Neutrophil (primary cell): ENCODE measurements around the gene BPIFB3.

Experiments
- H3K27ac ChIP-seq: fragments of 200-600 bp; sonication (generic); 2 replicates; pipeline ENCODE4 v1.5.1; 2016; ENCODE audit warnings: mild to moderate bottlenecking, moderate library complexity
- H3K27me3 ChIP-seq: fragments of 200-600 bp; sonication (generic); 2 replicates; pipeline ENCODE4 v1.6.0; 2016; ENCODE audit warnings: mild to moderate bottlenecking
- H3K36me3 ChIP-seq: fragments of 200-600 bp; sonication (generic); 2 replicates; pipeline ENCODE4 v1.5.1; 2017
- H3K4me1 ChIP-seq, 2 experiments: fragments of 200-600 bp in 1 of 2; sonication (generic) in 1 of 2; 1 replicate in 1 of 2; 2 replicates in 1 of 2; pipeline versions ENCODE4 v1.5.1 to v1.6.1; 2013 to 2016; ENCODE audit warnings: low read depth in 1 of 2, low read length in 1 of 2, mild to moderate bottlenecking in 1 of 2, moderate library complexity in 1 of 2; ENCODE audit not compliant: control insufficient read depth in 1 of 2, insufficient read depth in 1 of 2
- H3K4me3 ChIP-seq, 2 experiments: fragments of 200-600 bp in 1 of 2; sonication (generic) in 1 of 2; 1 replicate in 1 of 2; 2 replicates in 1 of 2; pipeline ENCODE4 v1.5.1; 2013 to 2016; ENCODE audit warnings: low read depth in 1 of 2, low read length in 1 of 2, mild to moderate bottlenecking in 1 of 2, moderate library complexity in 1 of 2
- H3K9me3 ChIP-seq: fragments of 200-600 bp; sonication (generic); 2 replicates; pipeline ENCODE4 v1.5.1; 2016
- TF ChIP-seq, protein P1 (sequence below): fragments of 200-600 bp; sonication (generic); IDR thresholded peaks from 2 replicates; pipeline ENCODE4 v1.5.1; 2016; ENCODE audit warnings: antibody characterized with exemption

BPIFB3 gene

DNA sequence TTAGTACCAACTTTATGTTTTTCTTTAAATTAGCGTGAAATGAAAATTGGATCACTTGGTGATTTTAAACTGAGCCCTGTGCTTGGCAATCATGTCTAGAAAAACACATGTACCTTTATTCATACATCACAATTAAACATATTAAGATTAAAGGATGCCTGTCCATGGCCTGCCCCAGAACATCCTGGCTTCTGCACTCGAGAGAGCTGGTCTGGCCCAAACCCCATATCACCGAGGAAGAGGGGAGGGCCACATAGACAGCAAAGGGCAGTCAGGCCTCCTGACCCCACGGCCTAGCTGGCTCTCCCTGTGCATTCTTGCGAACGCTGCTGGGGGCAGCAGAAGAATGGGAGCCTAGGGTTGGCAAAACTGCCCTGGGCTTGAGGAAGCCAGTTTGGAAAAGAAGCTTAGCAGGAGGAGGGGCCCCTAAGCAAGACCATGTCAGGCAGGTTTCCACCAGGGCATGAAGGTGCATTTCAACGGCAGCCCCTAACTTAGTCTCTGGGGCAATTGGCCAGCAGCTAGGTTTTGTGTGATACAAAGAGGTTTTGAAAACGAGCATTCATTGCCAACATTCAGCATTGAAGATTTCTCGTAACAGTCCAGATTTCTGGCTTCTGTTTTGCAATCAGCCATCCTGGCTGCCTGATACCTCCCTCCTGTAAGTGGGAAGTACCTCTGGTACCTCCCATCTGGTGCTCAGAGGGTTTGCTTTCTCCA lies 8.6 kb downstream of the BPIFB3 start:
- Histone ChIP-seq H3K4me3 (no peak overlapping the region), H3K27ac (no peak overlapping the region), H3K36me3 (no peaks in the 10 kb centered on the region), H3K9me3 (no peaks in the 10 kb centered on the region), H3K27me3 (peaks cover 4% of the 10 kb centered on the region), H3K4me1 (no peaks in the 10 kb centered on the region)
- TF ChIP-seq, protein P1, sequence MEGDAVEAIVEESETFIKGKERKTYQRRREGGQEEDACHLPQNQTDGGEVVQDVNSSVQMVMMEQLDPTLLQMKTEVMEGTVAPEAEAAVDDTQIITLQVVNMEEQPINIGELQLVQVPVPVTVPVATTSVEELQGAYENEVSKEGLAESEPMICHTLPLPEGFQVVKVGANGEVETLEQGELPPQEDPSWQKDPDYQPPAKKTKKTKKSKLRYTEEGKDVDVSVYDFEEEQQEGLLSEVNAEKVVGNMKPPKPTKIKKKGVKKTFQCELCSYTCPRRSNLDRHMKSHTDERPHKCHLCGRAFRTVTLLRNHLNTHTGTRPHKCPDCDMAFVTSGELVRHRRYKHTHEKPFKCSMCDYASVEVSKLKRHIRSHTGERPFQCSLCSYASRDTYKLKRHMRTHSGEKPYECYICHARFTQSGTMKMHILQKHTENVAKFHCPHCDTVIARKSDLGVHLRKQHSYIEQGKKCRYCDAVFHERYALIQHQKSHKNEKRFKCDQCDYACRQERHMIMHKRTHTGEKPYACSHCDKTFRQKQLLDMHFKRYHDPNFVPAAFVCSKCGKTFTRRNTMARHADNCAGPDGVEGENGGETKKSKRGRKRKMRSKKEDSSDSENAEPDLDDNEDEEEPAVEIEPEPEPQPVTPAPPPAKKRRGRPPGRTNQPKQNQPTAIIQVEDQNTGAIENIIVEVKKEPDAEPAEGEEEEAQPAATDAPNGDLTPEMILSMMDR: no peak

DNA sequence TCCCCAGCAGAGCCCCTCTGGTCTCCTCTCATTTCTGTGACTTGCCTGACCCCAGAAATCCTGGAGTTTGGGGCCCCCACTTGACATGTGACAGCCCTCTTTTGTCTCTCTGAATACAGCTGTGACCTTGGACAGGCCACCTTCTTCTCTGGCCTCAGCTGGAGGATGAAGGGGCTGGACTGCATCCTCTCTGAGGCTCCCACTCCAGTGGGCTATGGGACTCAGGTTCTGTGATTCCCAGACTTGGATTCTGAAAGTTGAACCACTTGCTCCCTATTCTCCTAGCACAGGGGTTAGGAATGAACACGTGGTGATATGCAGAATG lies 9.1 kb downstream of the BPIFB3 start:
- Histone ChIP-seq H3K9me3 (no peaks in the 10 kb centered on the region), H3K36me3 (no peaks in the 10 kb centered on the region), H3K4me3 (no peak overlapping the region), H3K27me3 (peaks cover 4% of the 10 kb centered on the region), H3K27ac (no peak overlapping the region), H3K4me1 (peaks cover 0 to 2% of the 10 kb centered on the region in 2 experiments)
- TF ChIP-seq, protein P1: no peak

DNA sequence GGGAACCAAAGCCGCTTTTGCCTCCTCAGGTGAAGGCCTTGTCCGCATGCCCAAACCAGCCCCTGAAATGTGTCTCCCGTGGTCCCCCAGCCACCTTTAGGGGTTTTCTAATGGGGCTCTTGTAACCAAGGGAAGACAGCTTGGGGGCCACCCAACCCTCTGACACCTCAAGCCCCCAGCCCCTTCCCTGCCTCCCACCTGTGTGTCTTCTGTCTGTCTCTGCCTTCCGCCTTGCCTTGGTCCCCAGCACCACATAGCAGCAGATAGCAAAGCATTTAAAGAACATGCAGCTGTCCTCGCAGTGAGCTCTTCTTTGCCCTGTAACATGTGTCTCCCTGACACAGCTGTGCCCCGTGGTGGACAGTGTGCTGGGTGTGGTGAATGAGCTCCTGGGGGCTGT lies 9.6 kb downstream of the BPIFB3 start:
- no peak overlapping the region for H3K4me3 ChIP-seq
- TF ChIP-seq, protein P1: no peak
- peaks cover 0 to 6% of the 10 kb centered on the region in 2 experiments for H3K4me1 ChIP-seq
- H3K27ac ChIP-seq: no peak overlapping the region
- peaks cover 4% of the 10 kb centered on the region for H3K27me3 ChIP-seq
- H3K9me3 ChIP-seq: no peaks in the 10 kb centered on the region
- H3K36me3 ChIP-seq: no peaks in the 10 kb centered on the region

DNA sequence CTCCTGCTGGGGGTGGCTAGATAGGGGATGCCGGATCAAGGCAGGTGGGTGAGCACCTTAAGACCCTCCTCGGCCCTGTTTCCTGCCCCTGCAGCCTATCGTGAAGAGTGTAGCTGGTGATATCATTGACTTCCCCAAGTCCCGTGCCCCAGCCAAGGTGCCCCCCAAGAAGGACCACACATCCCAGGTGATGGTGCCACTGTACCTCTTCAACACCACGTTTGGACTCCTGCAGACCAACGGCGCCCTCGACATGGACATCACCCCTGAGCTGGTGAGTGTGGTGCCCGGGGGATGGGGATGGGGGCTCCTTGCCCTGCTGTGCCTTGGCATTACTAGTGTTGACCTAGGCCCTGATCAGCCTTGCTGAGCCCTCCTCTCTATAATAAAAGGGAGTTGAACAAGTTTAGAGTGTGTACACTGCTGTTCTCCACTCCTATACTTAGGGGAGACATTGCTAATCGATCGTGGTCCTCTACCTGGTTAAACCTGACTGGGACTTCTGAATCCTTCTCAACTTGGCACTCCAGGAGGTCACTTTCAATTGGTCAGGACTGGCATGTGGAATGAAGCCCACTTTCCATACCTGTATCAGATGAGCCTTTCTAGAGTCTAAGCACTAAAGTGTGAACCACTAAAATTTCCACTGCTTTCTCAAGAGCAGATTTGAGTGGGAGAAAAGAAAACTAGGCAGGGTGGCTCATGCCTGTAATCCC lies 11.0 kb downstream of the BPIFB3 start:
- H3K9me3 ChIP-seq: no peaks in the 10 kb centered on the region

DNA sequence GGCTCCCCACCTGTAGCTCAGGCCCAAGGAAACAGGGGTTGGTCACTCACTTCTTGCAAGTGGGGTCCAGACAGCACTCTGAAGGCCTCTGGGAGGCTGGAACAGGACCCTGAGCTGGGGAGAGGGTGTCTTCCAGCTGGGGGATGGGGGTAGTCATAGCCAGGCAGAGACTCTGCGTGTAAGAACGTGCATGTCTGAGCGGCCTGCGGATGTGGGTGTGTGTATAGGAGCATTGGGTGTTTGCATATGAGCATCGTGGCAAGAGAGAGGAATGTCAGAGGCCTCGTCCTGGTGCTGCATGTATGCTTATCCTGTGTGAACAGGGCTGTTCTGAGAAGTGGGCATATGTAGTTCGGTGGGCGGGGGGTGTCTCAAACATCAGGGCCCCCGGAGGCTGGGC lies 12.1 kb downstream of the BPIFB3 start:
- H3K36me3 ChIP-seq: no peaks in the 10 kb centered on the region
- peaks cover 4% of the 10 kb centered on the region for H3K27me3 ChIP-seq
- no peaks in the 10 kb centered on the region for H3K9me3 ChIP-seq
- H3K27ac ChIP-seq: no peak overlapping the region
- TF ChIP-seq, protein P1: no peak
- no peak overlapping the region for H3K4me3 ChIP-seq
- peaks cover 0 to 6% of the 10 kb centered on the region in 2 experiments for H3K4me1 ChIP-seq

More for the DNA sequence above, 11.0 kb downstream of the BPIFB3 start:
- Histone ChIP-seq H3K27me3 (peaks cover 4% of the 10 kb centered on the region), H3K27ac (no peak overlapping the region), H3K36me3 (no peaks in the 10 kb centered on the region), H3K4me1 (peaks cover 0 to 6% of the 10 kb centered on the region in 2 experiments), H3K4me3 (no peak overlapping the region)
- TF ChIP-seq, protein P1: no peak
